ENCODE results near the gene PANX3. TPM values are rescaled to one million over a fixed set of nuclear protein-coding genes. Genes with fewer than 3 reads are reported as not detected.
"Not testable (repeated sequence)": the region's sequence is repeated elsewhere in the genome, so short reads cannot be mapped to it uniquely, and the experiment has no call there.

The PANX3 gene
- not detected for total RNA-seq

- DNase-seq (ENCODE audit: low spot score) = no peak
Measured at GRCh38 chr11:124611064-124611463, at the start of gene PANX3. Gene PANX3, plus strand, starts transcription at chr11:124611428. Its CDS starts 129 bp downstream, at chr11:124611557.

GRCh38 chr11:124569697-124570096 lies 41.5 kb upstream of the PANX3 start, which contains the start of gene OR8A1:
Gene OR8A1, plus strand, starts transcription at chr11:124569997. Its CDS starts 123 bp downstream, at chr11:124570120.
- DNase-seq (ENCODE audit: low spot score) = no peak

- DNase-seq (ENCODE audit: low spot score) = no peak
Measured at GRCh38 chr11:124570160-124570559, 41.1 kb upstream of the PANX3 start.

GRCh38 chr11:124577716-124578427 lies 33.4 kb upstream of the PANX3 start:
- no peak for DNase-seq (ENCODE audit: low spot score)

GRCh38 chr11:124578761-124579160 lies 32.5 kb upstream of the PANX3 start:
- no peak for DNase-seq (ENCODE audit: low spot score)

- no peak for DNase-seq (ENCODE audit: low spot score)
Measured at GRCh38 chr11:124581817-124582216, 29.4 kb upstream of the PANX3 start.

GRCh38 chr11:124582565-124582964 lies 28.7 kb upstream of the PANX3 start:
- no peak for DNase-seq (ENCODE audit: low spot score)

GRCh38 chr11:124583781-124584180 lies 27.4 kb upstream of the PANX3 start:
- DNase-seq (ENCODE audit: low spot score) = no peak

- no peak for DNase-seq (ENCODE audit: low spot score)
Measured at GRCh38 chr11:124584681-124585372, 26.4 kb upstream of the PANX3 start.

GRCh38 chr11:124586238-124586860 lies 24.9 kb upstream of the PANX3 start:
- peak; percentile 50 for DNase-seq (ENCODE audit: low spot score)

GRCh38 chr11:124591430-124591829 lies 19.8 kb upstream of the PANX3 start:
- no peak for DNase-seq (ENCODE audit: low spot score)

GRCh38 chr11:124592627-124593026 lies 18.6 kb upstream of the PANX3 start:
- no peak for DNase-seq (ENCODE audit: low spot score)

- DNase-seq (ENCODE audit: low spot score) = no peak
Measured at GRCh38 chr11:124595302-124595701, 15.9 kb upstream of the PANX3 start.

GRCh38 chr11:124597626-124598025 lies 13.6 kb upstream of the PANX3 start:
- DNase-seq (ENCODE audit: low spot score) = no peak

- DNase-seq (ENCODE audit: low spot score) = no peak
Measured at GRCh38 chr11:124600621-124601320, 10.5 kb upstream of the PANX3 start.

GRCh38 chr11:124602193-124602592 lies 9.0 kb upstream of the PANX3 start:
- no peak for DNase-seq (ENCODE audit: low spot score)

- DNase-seq (ENCODE audit: low spot score) = not testable (repeated sequence)
Measured at GRCh38 chr11:124602723-124603122, 8.5 kb upstream of the PANX3 start.

GRCh38 chr11:124605719-124606118 lies 5.5 kb upstream of the PANX3 start:
- no peak for DNase-seq (ENCODE audit: low spot score)

- no peak for DNase-seq (ENCODE audit: low spot score)
Measured at GRCh38 chr11:124608147-124608546, 3.1 kb upstream of the PANX3 start.

- DNase-seq (ENCODE audit: low spot score) = no peak
Measured at GRCh38 chr11:124610295-124610694, 933 bp upstream of the PANX3 start.

GRCh38 chr11:124612045-124612444 lies 817 bp downstream of the PANX3 start:
- DNase-seq (ENCODE audit: low spot score) = no peak

GRCh38 chr11:124612567-124613246 lies 1.5 kb downstream of the PANX3 start:
- no peak for DNase-seq (ENCODE audit: low spot score)
